WTC11 (cell line): ENCODE results near the gene KRTAP21-1. TPM values are rescaled to one million over a fixed set of nuclear protein-coding genes. Genes with fewer than 3 reads are reported as not detected.

Experiments
- ATAC-seq: fragments of 200-7000 bp; cut with Tn5 transposase; 2 replicates; pipeline ENCODE4 v1.10.0; 2021; ENCODE audit warnings: mild to moderate bottlenecking, moderate library complexity
- CTCF ChIA-PET: fragments of 300-600 bp; sonication (Branson Sonifier 250); formaldehyde crosslinking; loops from one replicate; lab custom pipeline; 2021; ENCODE audit warnings: antibody characterized with exemption; lab: Charles Lee
- POLR2A ChIA-PET: fragments of 350-600 bp; sonication (Branson Sonifier 250); formaldehyde crosslinking; loops from one replicate; lab custom pipeline; 2021; ENCODE audit warnings: antibody characterized with exemption; lab: Charles Lee
- DNase-seq: peaks from one replicate; pipeline ENCODE4 v3.0.0; 2021; ENCODE audit warnings: low spot score
- H3K27ac Mint-ChIP-seq: 2 replicates; pipeline ENCODE4 v1.8.0; 2021; ENCODE audit warnings: mixed read lengths
- H3K27me3 Mint-ChIP-seq: 2 replicates; pipeline ENCODE4 v1.8.0; 2021; ENCODE audit warnings: low read depth, mild to moderate bottlenecking, moderate library complexity, mixed read lengths
- H3K36me3 Mint-ChIP-seq: 2 replicates; pipeline ENCODE4 v1.8.0; 2021; ENCODE audit warnings: mixed read lengths
- H3K4me1 Mint-ChIP-seq: 2 replicates; pipeline ENCODE4 v1.8.0; 2022; ENCODE audit warnings: mixed read lengths
- H3K4me3 Mint-ChIP-seq: 2 replicates; pipeline ENCODE4 v1.8.0; 2021; ENCODE audit warnings: mild to moderate bottlenecking, moderate library complexity, mixed read lengths
- H3K9me3 Mint-ChIP-seq: 2 replicates; pipeline ENCODE4 v1.8.0; 2021; ENCODE audit warnings: mixed read lengths
- ATF1 ChIP-seq: sonication (generic); formaldehyde crosslinking; IDR thresholded peaks from 2 replicates; pipeline ENCODE4 v1.8.1; 2023; ENCODE audit warnings: mild to moderate bottlenecking, moderate library complexity, missing genetic modification reagents
- ATF3 ChIP-seq: sonication (generic); formaldehyde crosslinking; conservative IDR thresholded peaks from 2 replicates; pipeline ENCODE4 v1.8.1; 2022; ENCODE audit warnings: mild to moderate bottlenecking, missing genetic modification reagents
- E2F4 ChIP-seq: sonication (generic); formaldehyde crosslinking; IDR thresholded peaks from 2 replicates; pipeline ENCODE4 v1.8.1; 2022; ENCODE audit warnings: low read depth, mild to moderate bottlenecking, moderate library complexity, missing genetic modification reagents, borderline replicate concordance
- ELF4 ChIP-seq: sonication (generic); formaldehyde crosslinking; IDR thresholded peaks from 2 replicates; pipeline ENCODE4 v1.8.1; 2022; ENCODE audit warnings: low read depth, mild to moderate bottlenecking, moderate library complexity, missing genetic modification reagents
- FOXP4 ChIP-seq: sonication (generic); formaldehyde crosslinking; IDR thresholded peaks from 2 replicates; pipeline ENCODE4 v1.8.0; 2022; ENCODE audit warnings: mild to moderate bottlenecking, missing genetic modification reagents
- HMGA2 ChIP-seq: fragments of 250-450 bp; sonication (Bioruptor Pico); IDR thresholded peaks from 2 replicates; pipeline ENCODE4 v1.4.0; 2021; ENCODE audit warnings: mild to moderate bottlenecking, moderate library complexity
- HMGXB4 ChIP-seq: sonication (generic); formaldehyde crosslinking; IDR thresholded peaks from 2 replicates; pipeline ENCODE4 v1.8.1; 2023; ENCODE audit warnings: mild to moderate bottlenecking, moderate library complexity, missing genetic modification reagents
- IRF1 ChIP-seq: sonication (generic); formaldehyde crosslinking; IDR thresholded peaks from 2 replicates; pipeline ENCODE4 v1.8.0; 2023; ENCODE audit warnings: missing genetic modification reagents
- MXD4 ChIP-seq: fragments of 250-450 bp; sonication (Bioruptor Pico); IDR thresholded peaks from 2 replicates; pipeline ENCODE4 v1.8.0; 2021; ENCODE audit warnings: mild to moderate bottlenecking, moderate library complexity, borderline replicate concordance
- NR2C2 ChIP-seq: sonication (generic); formaldehyde crosslinking; IDR thresholded peaks from 2 replicates; pipeline ENCODE4 v1.8.0; 2022; ENCODE audit warnings: mild to moderate bottlenecking, missing genetic modification reagents
- PREB ChIP-seq: sonication (generic); formaldehyde crosslinking; IDR thresholded peaks from 2 replicates; pipeline ENCODE4 v1.8.1; 2022; ENCODE audit warnings: mild to moderate bottlenecking, missing genetic modification reagents, moderate library complexity, borderline replicate concordance
- SMAD4 ChIP-seq: sonication (generic); formaldehyde crosslinking; IDR thresholded peaks from 2 replicates; pipeline ENCODE4 v1.8.0; 2022; ENCODE audit warnings: mild to moderate bottlenecking, missing genetic modification reagents
- TCF7 ChIP-seq: sonication (generic); formaldehyde crosslinking; IDR thresholded peaks from 2 replicates; pipeline ENCODE4 v1.8.0; 2022; ENCODE audit warnings: mild to moderate bottlenecking, low read depth, missing genetic modification reagents, moderate library complexity
- TEAD4 ChIP-seq: sonication (generic); formaldehyde crosslinking; IDR thresholded peaks from 2 replicates; pipeline ENCODE4 v1.8.0; 2022; ENCODE audit warnings: mild to moderate bottlenecking, missing genetic modification reagents
- ZNF138 ChIP-seq: sonication (generic); formaldehyde crosslinking; conservative IDR thresholded peaks from 2 replicates; pipeline ENCODE4 v1.8.1; 2022; ENCODE audit warnings: mild to moderate bottlenecking, moderate library complexity, missing genetic modification reagents
- ZNF219 ChIP-seq: sonication (generic); formaldehyde crosslinking; IDR thresholded peaks from 2 replicates; pipeline ENCODE4 v1.8.0; 2023; ENCODE audit warnings: missing genetic modification reagents, mild to moderate bottlenecking, borderline replicate concordance
- ZNF263 ChIP-seq: sonication (generic); formaldehyde crosslinking; IDR thresholded peaks from 2 replicates; pipeline ENCODE4 v1.8.1; 2022; ENCODE audit warnings: low read depth, mild to moderate bottlenecking, moderate library complexity, missing genetic modification reagents
- ZNF532 ChIP-seq: fragments of 250-450 bp; sonication (Bioruptor Pico); IDR thresholded peaks from 2 replicates; pipeline ENCODE4 v1.9.0; 2021; ENCODE audit warnings: mild to moderate bottlenecking, borderline replicate concordance
- ZNF671 ChIP-seq: fragments of 250-450 bp; sonication (Bioruptor Pico); IDR thresholded peaks from 2 replicates; pipeline ENCODE4 v1.8.0; 2021; ENCODE audit warnings: mild to moderate bottlenecking
- total RNA-seq: library from RNA; stranded (reverse); gene quantifications from 3 replicates; pipeline ENCODE4 v1.2.3, GENCODE V29; 2021

The KRTAP21-1 gene
- total RNA-seq, 1 experiment from 2014 or later: not detected

- TF ChIP-seq FOXP4: no peak
- TF ChIP-seq, all 79 proteins: peak for 0
Observed at GRCh38 chr21:30760776-30761175, 5.5 kb upstream of the KRTAP21-1 start (continued).

GRCh38 chr21:30758306-30758705, 3.1 kb upstream of the KRTAP21-1 start:
- Mint-ChIP-seq H3K9me3 (no peaks in the 10 kb centered on the region), H3K4me3 (no peak overlapping the region), H3K27ac (no peak overlapping the region), H3K36me3 (no peaks in the 10 kb centered on the region), H3K27me3 (no peaks in the 10 kb centered on the region; the same call in 1 of the 2 replicates), H3K4me1 (no peaks in the 10 kb centered on the region)
- ChIA-PET POLR2A (no interaction called here), CTCF (no interaction called here)
- ATAC-seq: no peak
- TF ChIP-seq ZNF138 (CRISPR knock-in tag) (no peak), MXD4 (CRISPR knock-in tag) (no peak), HMGA2 (CRISPR knock-in tag) (no peak), ZNF219 (no peak), ELF4 (CRISPR knock-in tag) (no peak), ZNF671 (CRISPR knock-in tag) (no peak), E2F4 (CRISPR knock-in tag) (no peak), ATF1 (no peak), IRF1 (CRISPR knock-in tag) (no peak), NR2C2 (CRISPR knock-in tag) (no peak), HMGXB4 (CRISPR knock-in tag) (no peak), TEAD4 (CRISPR knock-in tag) (no peak)
- no peak for DNase-seq

GRCh38 chr21:30747159-30747558, 8.1 kb downstream of the KRTAP21-1 start, which contains the start of gene KRTAP21-2:
Gene KRTAP21-2 (minus strand): TSS chr21:30747259. CDS start chr21:30747202, 57 bp downstream.
- no peak for ATAC-seq
- DNase-seq: no peak
- POLR2A ChIA-PET: no interaction called here
- TF ChIP-seq TCF7 (CRISPR knock-in tag) (no peak), HMGXB4 (CRISPR knock-in tag) (no peak), ATF3 (no peak), ZNF263 (CRISPR knock-in tag) (no peak), SMAD4 (CRISPR knock-in tag) (no peak), IRF1 (CRISPR knock-in tag) (no peak), ZNF671 (CRISPR knock-in tag) (no peak), PREB (CRISPR knock-in tag) (no peak), ZNF532 (CRISPR knock-in tag) (no peak)

More at GRCh38 chr21:30747159-30747558, 8.1 kb downstream of the KRTAP21-1 start, which contains the start of gene KRTAP21-2:
- Mint-ChIP-seq H3K27ac (no peak within 1 kb of the TSS), H3K4me1 (no peaks in the 10 kb centered on the region), H3K4me3 (no peak within 1 kb of the TSS), H3K9me3 (peaks cover 7% of the 10 kb centered on the region), H3K27me3 (no peaks in the 10 kb centered on the region; the same call in 1 of the 2 replicates), H3K36me3 (no peaks in the 10 kb centered on the region)
- CTCF ChIA-PET: no interaction called here
